ENCODE measurements around the gene LRRC37A. TPM values are rescaled to one million over a fixed set of nuclear protein-coding genes. Genes with fewer than 3 reads are reported as not detected.
"Not testable (repeated sequence)": the region's sequence is repeated elsewhere in the genome, so short reads cannot be mapped to it uniquely, and the experiment has no call there.

The LRRC37A gene
- polyA plus RNA-seq: 6.2 TPM
- long read RNA-seq, donor 1, partial matches to known transcripts: 11 of 11 reads
- long read RNA-seq, donor 1, other reads (novel, unspliced or antisense): 0 of 11 reads
- long read RNA-seq, donor 2, partial matches to known transcripts: 7 of 7 reads
- long read RNA-seq, donor 2, other reads (novel, unspliced or antisense): 0 of 7 reads
- long read RNA-seq, donor 3: 0 reads
- long read RNA-seq, donor 4: 0 reads
- long read RNA-seq, donor 5: 0 reads
- long read RNA-seq, donor 6: 0 reads
- long read RNA-seq, donor 7: 0 reads
- long read RNA-seq, donor 8, partial matches to known transcripts: 7 of 7 reads
- long read RNA-seq, donor 8, other reads (novel, unspliced or antisense): 0 of 7 reads
- long read RNA-seq, donor 9: 0 reads
- long read RNA-seq, donor 10, partial matches to known transcripts: 5 of 5 reads
- long read RNA-seq, donor 10, other reads (novel, unspliced or antisense): 0 of 5 reads
- long read RNA-seq, donor 11: 0 reads

DNA sequence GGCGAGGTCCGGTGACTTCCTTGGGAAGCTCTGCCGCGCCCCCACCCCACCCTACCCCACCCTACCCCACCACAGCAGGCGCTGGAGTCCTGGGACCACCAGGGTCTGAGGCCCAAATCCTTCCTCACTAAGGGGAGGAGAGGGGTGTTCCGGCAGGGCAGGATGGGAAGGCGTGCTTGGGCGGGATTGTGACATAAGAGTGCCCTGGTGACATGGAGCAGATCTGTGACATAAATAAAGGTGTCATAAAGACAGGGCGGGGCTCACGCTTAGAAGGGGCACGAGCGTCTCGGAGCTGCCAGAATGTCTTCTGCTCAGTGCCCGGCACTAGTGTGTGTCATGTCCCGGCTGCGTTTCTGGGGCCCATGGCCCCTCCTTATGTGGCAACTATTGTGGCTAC, at the start of gene LRRC37A:
Gene LRRC37A, plus strand, starts transcription at position 301 of the 400 bp plus-strand sequence. Its CDS starts 3 bp downstream, at position 304.
- H3K27me3 ChIP-seq (ENCODE audit: control insufficient read depth, insufficient read depth, low read length); H3K4me3 ChIP-seq (ENCODE audit: low read length); DNase-seq; H3K36me3 ChIP-seq (ENCODE audit: control insufficient read depth, insufficient read depth, low read length); H3K9me3 ChIP-seq (ENCODE audit: control insufficient read depth, low read depth, low read length); H3K27ac ChIP-seq (ENCODE audit: low read length); H3K4me1 ChIP-seq (ENCODE audit: control insufficient read depth, insufficient read depth, low read length): not testable (repeated sequence)
- WGBS (ENCODE audit: insufficient coverage, low lambda C conversion rate): no CpG with 5 or more reads among the region's 16 CpGs

DNA sequence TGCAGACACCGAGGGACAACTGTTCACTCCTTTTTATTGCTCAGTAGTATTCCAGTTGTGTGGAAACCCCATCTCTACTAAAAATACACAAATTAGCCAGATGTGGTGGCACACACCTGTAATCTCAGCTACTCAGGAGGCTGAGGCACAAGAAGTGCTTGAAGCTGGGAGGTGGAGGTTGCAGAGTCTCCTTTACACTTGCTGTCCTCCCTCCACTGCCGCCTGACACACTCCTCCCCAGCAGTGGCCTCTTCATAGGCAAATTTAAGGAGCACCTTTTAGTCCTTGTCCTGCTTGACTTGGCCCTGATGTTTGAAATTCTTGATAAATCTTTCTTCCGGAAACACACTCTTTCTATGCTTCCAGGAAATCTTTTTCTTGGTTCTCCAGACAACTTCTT, 45.8 kb upstream of the LRRC37A start:
- H3K27ac ChIP-seq (ENCODE audit: low read length); H3K4me1 ChIP-seq (ENCODE audit: control insufficient read depth, insufficient read depth, low read length); H3K4me3 ChIP-seq (ENCODE audit: low read length); H3K27me3 ChIP-seq (ENCODE audit: control insufficient read depth, insufficient read depth, low read length); H3K9me3 ChIP-seq (ENCODE audit: control insufficient read depth, low read depth, low read length); H3K36me3 ChIP-seq (ENCODE audit: control insufficient read depth, insufficient read depth, low read length); DNase-seq: not testable (repeated sequence)
- 100% methylated on average over 2 of the region's 3 CpGs for WGBS (ENCODE audit: insufficient coverage, low lambda C conversion rate)

DNA sequence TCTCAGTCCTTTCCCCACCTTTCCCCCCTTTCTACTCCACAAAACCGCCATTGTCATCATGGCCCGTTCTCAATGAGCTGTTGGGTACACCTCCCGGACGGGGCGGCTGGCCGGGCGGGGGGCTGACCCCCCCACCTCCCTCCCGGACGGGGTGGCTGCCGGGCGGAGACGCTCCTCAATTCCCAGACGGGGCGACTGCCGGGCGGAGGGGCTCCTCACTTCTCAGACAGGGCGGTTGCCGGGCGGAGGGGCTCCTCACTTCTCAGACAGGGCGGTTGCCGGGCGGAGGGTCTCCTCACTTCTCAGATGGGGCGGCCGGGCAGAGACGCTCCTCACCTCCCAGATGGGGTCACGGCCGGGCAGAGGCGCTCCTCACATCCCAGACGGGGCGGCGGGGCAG, 42.1 kb upstream of the LRRC37A start:
- not testable (repeated sequence) for DNase-seq; H3K36me3 ChIP-seq (ENCODE audit: control insufficient read depth, insufficient read depth, low read length); H3K4me3 ChIP-seq (ENCODE audit: low read length); H3K27me3 ChIP-seq (ENCODE audit: control insufficient read depth, insufficient read depth, low read length); H3K4me1 ChIP-seq (ENCODE audit: control insufficient read depth, insufficient read depth, low read length); H3K27ac ChIP-seq (ENCODE audit: low read length); H3K9me3 ChIP-seq (ENCODE audit: control insufficient read depth, low read depth, low read length)
- WGBS (ENCODE audit: insufficient coverage, low lambda C conversion rate): no CpG with 5 or more reads among the region's 31 CpGs

DNA sequence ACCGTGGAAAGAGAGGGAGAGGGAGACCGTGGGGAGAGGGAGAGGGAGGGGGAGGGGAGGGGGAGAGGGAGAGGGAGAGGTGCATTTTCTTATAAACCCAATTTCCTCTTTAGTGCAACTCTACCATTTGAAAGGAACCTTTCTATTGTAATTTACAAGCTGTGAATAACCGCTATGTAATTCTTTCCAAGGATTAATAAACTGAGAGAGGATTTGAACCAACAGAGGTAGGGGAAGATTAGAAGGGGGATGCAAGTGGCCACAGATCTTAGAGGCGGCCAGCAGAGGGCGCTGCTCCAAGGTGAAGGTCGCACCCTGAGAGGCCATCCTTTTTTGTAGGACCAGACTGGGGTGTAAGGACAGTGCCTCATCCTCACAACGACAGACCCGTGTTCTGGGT, 41.2 kb upstream of the LRRC37A start:
- H3K27ac ChIP-seq (ENCODE audit: low read length); H3K36me3 ChIP-seq (ENCODE audit: control insufficient read depth, insufficient read depth, low read length); H3K9me3 ChIP-seq (ENCODE audit: control insufficient read depth, low read depth, low read length); H3K4me3 ChIP-seq (ENCODE audit: low read length); H3K4me1 ChIP-seq (ENCODE audit: control insufficient read depth, insufficient read depth, low read length); H3K27me3 ChIP-seq (ENCODE audit: control insufficient read depth, insufficient read depth, low read length): not testable (repeated sequence)
- WGBS (ENCODE audit: insufficient coverage, low lambda C conversion rate): no CpG with 5 or more reads among the region's 8 CpGs
- peak in 1 of 2 donors; percentile 21 for DNase-seq

DNA sequence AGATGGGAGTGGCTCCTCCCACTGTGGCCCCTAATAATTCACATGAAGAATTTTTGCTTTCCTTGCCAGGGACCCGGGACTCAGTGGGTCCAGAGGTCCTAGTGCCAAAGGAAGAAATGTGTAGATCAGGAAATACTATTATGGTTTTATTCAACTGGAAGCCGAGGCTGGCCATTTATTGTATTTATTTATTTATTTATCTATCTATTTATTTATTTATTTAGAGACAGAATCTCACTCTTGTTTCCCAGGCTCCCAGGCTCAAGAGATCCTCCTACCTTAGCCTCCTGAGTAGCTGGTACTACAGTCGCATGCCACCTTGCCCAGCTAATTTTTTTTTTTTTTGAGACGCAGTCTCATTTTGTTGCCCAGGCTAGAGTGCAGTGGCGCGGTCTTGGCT, 40.7 kb upstream of the LRRC37A start:
- not testable (repeated sequence) for DNase-seq; H3K27me3 ChIP-seq (ENCODE audit: control insufficient read depth, insufficient read depth, low read length); H3K4me3 ChIP-seq (ENCODE audit: low read length); H3K4me1 ChIP-seq (ENCODE audit: control insufficient read depth, insufficient read depth, low read length); H3K27ac ChIP-seq (ENCODE audit: low read length); H3K36me3 ChIP-seq (ENCODE audit: control insufficient read depth, insufficient read depth, low read length); H3K9me3 ChIP-seq (ENCODE audit: control insufficient read depth, low read depth, low read length)
- 83% methylated on average over 1 of the region's 6 CpGs for WGBS (ENCODE audit: insufficient coverage, low lambda C conversion rate)

GRCh38 chr17:46256369-46256768, 38.6 kb upstream of the LRRC37A start:
- H3K4me1 ChIP-seq (ENCODE audit: control insufficient read depth, insufficient read depth, low read length); H3K27ac ChIP-seq (ENCODE audit: low read length); DNase-seq; H3K36me3 ChIP-seq (ENCODE audit: control insufficient read depth, insufficient read depth, low read length); H3K4me3 ChIP-seq (ENCODE audit: low read length); H3K9me3 ChIP-seq (ENCODE audit: control insufficient read depth, low read depth, low read length); H3K27me3 ChIP-seq (ENCODE audit: control insufficient read depth, insufficient read depth, low read length): not testable (repeated sequence)
- WGBS (ENCODE audit: insufficient coverage, low lambda C conversion rate): no CpG with 5 or more reads among the region's 1 CpG

DNA sequence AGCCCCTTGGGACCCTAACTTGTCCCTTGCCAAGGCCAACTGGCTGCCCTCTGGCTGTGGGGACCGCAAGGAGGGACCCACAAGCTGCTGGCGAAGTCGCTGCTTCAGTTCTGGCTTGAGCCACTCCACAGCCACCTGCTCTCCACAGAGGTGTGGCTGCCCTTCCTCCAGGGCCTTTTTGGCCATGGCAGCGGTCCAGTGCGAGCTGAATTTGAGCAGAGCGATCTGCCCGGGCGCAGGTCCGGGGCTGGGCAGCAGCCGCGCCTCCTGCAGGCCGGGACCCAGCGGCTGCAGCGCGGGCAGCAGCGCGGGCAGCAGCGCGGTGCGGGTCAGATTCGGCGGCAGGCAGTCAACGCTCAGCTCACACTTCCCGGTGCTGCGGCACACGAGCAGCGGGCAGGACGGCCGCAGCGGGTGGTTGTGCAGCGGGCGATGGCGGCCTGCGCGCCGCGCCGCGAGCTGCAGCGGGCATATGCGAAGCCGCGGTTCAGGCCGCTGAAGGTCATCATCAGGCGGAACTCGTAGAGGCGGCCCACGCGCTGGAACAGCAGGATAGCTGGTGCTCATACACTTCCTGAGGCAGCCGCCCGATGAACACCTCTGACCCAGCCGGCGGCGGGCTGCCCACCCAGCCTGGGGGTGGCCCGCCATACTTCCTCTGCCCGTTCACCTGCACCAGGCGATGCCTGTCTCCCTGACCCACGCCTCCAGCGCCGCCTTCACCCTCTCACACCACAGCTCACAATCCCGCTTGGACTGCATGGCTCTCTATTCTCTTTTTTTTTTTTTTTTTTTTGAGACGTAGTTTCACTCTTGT, 34.9 kb upstream of the LRRC37A start:
- not testable (repeated sequence) for H3K36me3 ChIP-seq (ENCODE audit: control insufficient read depth, insufficient read depth, low read length); H3K27ac ChIP-seq (ENCODE audit: low read length); H3K27me3 ChIP-seq (ENCODE audit: control insufficient read depth, insufficient read depth, low read length); H3K9me3 ChIP-seq (ENCODE audit: control insufficient read depth, low read depth, low read length); H3K4me1 ChIP-seq (ENCODE audit: control insufficient read depth, insufficient read depth, low read length)
- H3K4me3 ChIP-seq (ENCODE audit: low read length): peak overlapping the region; percentile 18
- DNase-seq: peak in 1 of 2 donors; percentile 32
- no CpG with 5 or more reads among the region's 62 CpGs for WGBS (ENCODE audit: insufficient coverage, low lambda C conversion rate)

- DNase-seq: no peak
- WGBS (ENCODE audit: insufficient coverage, low lambda C conversion rate): 92% methylated on average over 8 of the region's 8 CpGs
- Histone ChIP-seq H3K27ac (ENCODE audit: low read length) (no peak overlapping the region), H3K9me3 (ENCODE audit: control insufficient read depth, low read depth, low read length) (no peaks in the 10 kb centered on the region), H3K4me3 (ENCODE audit: low read length) (no peak overlapping the region), H3K27me3 (ENCODE audit: control insufficient read depth, insufficient read depth, low read length) (no peaks in the 10 kb centered on the region), H3K36me3 (ENCODE audit: control insufficient read depth, insufficient read depth, low read length) (no peaks in the 10 kb centered on the region), H3K4me1 (ENCODE audit: control insufficient read depth, insufficient read depth, low read length) (peaks cover 5% of the 10 kb centered on the region)
These were observed 32.7 kb upstream of the LRRC37A start for GRCh38 chr17:46262271-46262670.

- H3K27ac ChIP-seq (ENCODE audit: low read length): no peak overlapping the region
- H3K4me1 ChIP-seq (ENCODE audit: control insufficient read depth, insufficient read depth, low read length): peaks cover 5% of the 10 kb centered on the region
- H3K4me3 ChIP-seq (ENCODE audit: low read length): no peak overlapping the region
- peak in 1 of 2 donors; percentile 37 for DNase-seq
- H3K36me3 ChIP-seq (ENCODE audit: control insufficient read depth, insufficient read depth, low read length): no peaks in the 10 kb centered on the region
- no peaks in the 10 kb centered on the region for H3K9me3 ChIP-seq (ENCODE audit: control insufficient read depth, low read depth, low read length)
- 57% methylated on average over 2 of the region's 3 CpGs for WGBS (ENCODE audit: insufficient coverage, low lambda C conversion rate)
- no peaks in the 10 kb centered on the region for H3K27me3 ChIP-seq (ENCODE audit: control insufficient read depth, insufficient read depth, low read length)
These were observed 30.3 kb upstream of the LRRC37A start for GRCh38 chr17:46264456-46265198.

- H3K9me3 ChIP-seq (ENCODE audit: control insufficient read depth, low read depth, low read length); H3K36me3 ChIP-seq (ENCODE audit: control insufficient read depth, insufficient read depth, low read length); H3K27me3 ChIP-seq (ENCODE audit: control insufficient read depth, insufficient read depth, low read length); H3K4me1 ChIP-seq (ENCODE audit: control insufficient read depth, insufficient read depth, low read length): not testable (repeated sequence)
- peak; percentile 12 to 58 for DNase-seq
- H3K27ac ChIP-seq (ENCODE audit: low read length): peak overlapping the region; percentile 86
- H3K4me3 ChIP-seq (ENCODE audit: low read length): peak overlapping the region; percentile 62
- WGBS (ENCODE audit: insufficient coverage, low lambda C conversion rate): 40% methylated on average over 2 of the region's 21 CpGs
These were observed 28.8 kb upstream of the LRRC37A start for GRCh38 chr17:46266063-46266655.
